Ramos (cell line): Measurements from ENCODE around the gene DDHD1.

Experiments used
- in situ Hi-C: fragments of 300-500 bp; cut with MboI; formaldehyde crosslinking; loops from one replicate; pipeline ENCODE4 v1.14.3; 2022; ENCODE audit warnings: low sequenced_read_pairs; ENCODE audit not compliant: unreplicated experiment

DDHD1 gene

GRCh38 chr14:53003776-53004175, 149.3 kb downstream of the DDHD1 start:
- in situ Hi-C loops: no loop called here

- in situ Hi-C loops: no loop called here
Measured at GRCh38 chr14:53002576-53002975, 150.5 kb downstream of the DDHD1 start.

DNA sequence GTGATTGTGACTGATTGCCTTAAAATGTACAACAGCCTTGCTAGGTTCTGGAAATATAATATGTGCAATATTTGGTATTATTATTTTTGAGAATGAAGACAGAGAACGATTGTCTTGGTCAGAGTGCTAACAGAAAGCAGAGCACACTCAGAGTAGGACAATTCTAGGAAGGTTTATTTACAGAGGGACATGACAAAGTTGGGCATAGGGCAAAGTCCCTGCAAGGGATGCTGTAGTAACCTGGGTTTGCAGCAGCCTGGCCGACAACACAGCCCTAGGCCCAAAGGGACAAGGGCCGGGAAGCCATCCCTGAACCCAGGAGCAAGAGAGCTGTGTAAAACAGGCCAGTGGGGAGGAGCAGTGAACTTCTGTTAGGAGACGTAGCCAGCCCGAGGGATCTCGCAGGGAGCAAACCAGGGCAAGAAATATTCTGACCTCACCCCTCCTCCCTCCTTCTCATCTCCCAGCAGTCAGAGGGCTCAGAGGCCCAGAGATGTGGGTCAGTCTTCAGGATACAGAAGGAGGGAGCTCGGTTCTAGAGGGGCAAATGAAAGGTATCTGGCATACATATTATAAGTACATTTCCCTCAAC, 151.2 kb downstream of the DDHD1 start:
- in situ Hi-C loops: no loop called here

- in situ Hi-C loops: no loop called here
Measured at GRCh38 chr14:52998376-52999015, 154.6 kb downstream of the DDHD1 start.

GRCh38 chr14:52996493-52996892, 156.6 kb downstream of the DDHD1 start:
- in situ Hi-C loops: no loop called here

DNA sequence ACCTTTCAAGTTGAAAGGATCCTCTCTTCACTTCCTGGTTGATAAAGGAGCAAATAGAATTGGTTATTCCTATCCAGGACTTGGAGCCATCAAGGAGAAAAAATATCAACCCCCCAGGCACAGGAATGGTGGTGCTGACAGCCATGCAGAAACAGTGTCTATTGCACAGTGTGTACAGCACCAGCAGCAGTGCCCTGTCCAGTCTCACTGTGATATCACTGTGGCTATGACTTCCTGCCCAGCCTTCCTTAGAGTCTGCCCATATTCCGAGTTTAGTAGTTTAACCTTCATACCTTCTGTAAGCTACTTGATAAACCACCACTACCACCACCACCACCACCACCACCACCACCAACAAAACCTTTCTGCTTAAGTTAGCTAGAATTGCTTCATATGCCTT, 157.1 kb downstream of the DDHD1 start:
- in situ Hi-C loops: no loop called here

GRCh38 chr14:52992236-52992870, 160.8 kb downstream of the DDHD1 start:
- in situ Hi-C loops: no loop called here

GRCh38 chr14:52988139-52988538, 165.0 kb downstream of the DDHD1 start:
- in situ Hi-C loops: no loop called here

GRCh38 chr14:52987514-52987913, 165.6 kb downstream of the DDHD1 start:
- in situ Hi-C loops: no loop called here

GRCh38 chr14:52987042-52987441, 166.1 kb downstream of the DDHD1 start:
- in situ Hi-C loops: no loop called here
